ENCODE data around the gene CGB8. TPM values are rescaled to one million over a fixed set of nuclear protein-coding genes. Genes with fewer than 3 reads are reported as not detected.

CGB8 gene
- total RNA-seq, 2 experiments from 2014 or later = not detected

DNA sequence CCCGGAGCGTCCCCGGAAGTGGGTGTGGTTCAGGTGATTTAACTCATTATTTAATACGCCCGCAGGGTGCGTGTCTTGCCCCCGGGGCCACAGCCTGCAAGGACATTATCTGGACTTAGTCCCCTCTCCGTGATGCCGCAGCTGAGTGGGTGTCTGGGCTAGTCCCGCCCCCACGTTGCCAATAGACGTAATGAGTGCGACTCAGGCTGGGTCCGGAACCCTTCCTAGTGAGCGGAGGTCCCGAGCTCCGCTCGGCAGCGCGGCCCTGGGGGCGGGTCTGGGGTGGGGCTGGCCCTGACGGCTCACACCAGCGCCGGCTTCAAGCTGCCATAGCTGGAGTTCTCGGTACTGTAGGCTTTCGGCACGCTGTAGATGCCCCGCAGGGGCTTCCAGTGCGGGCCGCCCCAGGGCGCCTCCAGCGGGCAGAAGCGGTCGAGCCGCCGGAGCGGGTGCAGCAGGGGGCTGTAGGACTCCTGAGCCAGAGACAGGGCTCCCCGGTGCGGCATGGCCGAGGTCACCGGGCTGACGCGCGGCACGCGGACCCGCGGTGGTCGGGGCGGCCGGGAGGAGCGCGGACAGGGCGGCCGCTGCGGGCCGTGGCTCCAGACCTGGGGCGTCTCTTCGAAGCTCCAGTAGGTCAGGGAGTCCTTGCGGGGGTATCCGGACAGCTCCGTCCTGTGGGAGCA, 31.1 kb downstream of the CGB8 start:
- ATAC-seq (ENCODE audit: low read depth) = peak; percentile 85

DNA sequence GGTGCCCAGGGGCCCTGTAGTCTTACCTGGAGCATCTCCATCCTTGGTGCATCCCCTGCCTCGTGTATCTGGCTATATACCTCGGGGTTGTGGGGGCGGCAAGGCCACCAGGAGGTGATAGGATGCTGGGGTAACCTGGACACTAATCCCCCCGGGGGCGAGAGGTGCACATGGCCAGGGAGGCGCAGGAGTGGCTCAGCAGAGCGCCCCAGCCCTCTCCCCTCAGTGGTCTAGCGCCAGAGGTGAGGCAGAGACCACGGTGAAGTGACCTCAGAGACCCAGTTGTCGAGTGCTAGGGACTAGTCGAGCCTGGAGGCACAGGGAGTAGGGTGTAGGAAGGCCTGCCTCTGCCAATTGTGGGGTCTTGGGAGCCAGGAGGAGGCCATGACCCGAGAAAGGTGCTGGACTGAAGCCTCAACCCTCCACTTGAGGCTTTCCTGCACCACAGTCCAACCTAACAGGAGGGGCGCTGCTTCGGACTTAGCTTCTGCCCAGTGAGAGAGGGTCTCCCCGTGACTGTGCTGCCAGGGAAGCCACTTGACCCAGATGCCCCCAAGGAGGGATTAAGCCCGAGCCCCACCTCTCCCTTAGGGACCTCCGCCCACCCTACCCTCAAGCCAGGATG, 31.8 kb downstream of the CGB8 start, which contains the start of gene LHB:
TSS of gene LHB (minus strand) at position 51 of the 625 bp plus-strand sequence. CDS start at position 41, 10 bp downstream.
- no peak for DNase-seq
- Mint-ChIP-seq H3K27me3 (peaks cover 22% of the 10 kb centered on the region), H3K4me3 (peak within 1 kb of the TSS; percentile 81), H3K9me3 (no peaks in the 10 kb centered on the region), H3K36me3 (no peaks in the 10 kb centered on the region), H3K4me1 (peaks cover 22% of the 10 kb centered on the region), H3K27ac (no peak within 1 kb of the TSS)
- POLR2A ChIA-PET = interaction anchor here (0.6 to 1.3 kb wide), 4 partner anchors 24 to 223 kb away, joined by 3 to 5 read pairs (median 3); partner anchors contain the start of genes GYS1 and RUVBL2
- ATAC-seq (ENCODE audit: low read depth) = no peak

More for the DNA sequence above, 31.1 kb downstream of the CGB8 start:
- no peak overlapping the region for H3K27ac Mint-ChIP-seq
- DNase-seq = peak; percentile 78
- H3K36me3 Mint-ChIP-seq = no peaks in the 10 kb centered on the region
- peak overlapping the region; percentile 81 for H3K4me3 Mint-ChIP-seq
- POLR2A ChIA-PET = interaction anchor here (0.6 to 1.3 kb wide), 6 partner anchors 24 to 317 kb away, joined by 3 to 5 read pairs (median 3); partner anchors contain the start of genes CD37, GYS1 and RUVBL2
- no peaks in the 10 kb centered on the region for H3K9me3 Mint-ChIP-seq
- peaks cover 22% of the 10 kb centered on the region for H3K27me3 Mint-ChIP-seq
- H3K4me1 Mint-ChIP-seq = peaks cover 22% of the 10 kb centered on the region

DNA sequence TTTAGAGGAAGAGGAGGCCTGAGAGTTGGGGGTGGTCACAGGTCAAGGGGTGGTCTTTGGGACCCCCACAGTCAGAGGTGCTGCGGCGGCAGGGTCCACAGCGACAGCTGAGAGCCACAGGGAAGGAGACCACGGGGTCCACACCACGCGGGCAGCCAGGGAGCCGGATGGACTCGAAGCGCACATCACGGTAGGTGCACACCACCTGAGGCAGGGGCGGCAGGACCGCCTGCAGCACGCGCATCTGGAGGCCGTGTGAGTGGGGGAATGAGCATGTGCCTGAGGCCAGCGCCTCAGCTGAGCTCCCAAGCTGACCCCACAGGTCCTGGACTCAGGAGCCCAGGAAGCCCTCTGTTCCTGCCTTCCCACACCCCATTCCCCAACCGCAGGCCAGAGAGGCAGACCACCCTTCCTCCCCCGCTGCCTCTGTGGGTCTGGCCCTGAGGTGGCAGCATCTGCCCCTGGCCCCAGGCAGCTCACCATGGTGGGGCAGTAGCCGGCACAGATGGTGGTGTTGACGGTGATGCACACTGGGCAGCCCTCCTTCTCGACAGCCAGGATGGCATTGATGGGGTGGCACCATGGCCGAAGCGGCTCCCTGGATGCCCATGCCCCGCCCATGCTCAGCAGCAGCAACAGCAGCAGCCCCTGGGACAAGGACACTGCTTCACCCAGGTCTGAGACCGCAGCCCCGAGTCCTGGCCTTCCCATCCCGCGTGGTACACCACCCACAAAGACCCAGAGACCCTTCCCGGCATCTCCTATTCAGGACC, 32.7 kb downstream of the CGB8 start:
- no peak for DNase-seq
- ATAC-seq (ENCODE audit: low read depth) = no peak
- no peaks in the 10 kb centered on the region for H3K9me3 Mint-ChIP-seq
- POLR2A ChIA-PET = no interaction called here
- peaks cover 18% of the 10 kb centered on the region for H3K4me1 Mint-ChIP-seq
- peaks cover 22% of the 10 kb centered on the region for H3K27me3 Mint-ChIP-seq
- no peaks in the 10 kb centered on the region for H3K36me3 Mint-ChIP-seq
- H3K27ac Mint-ChIP-seq = no peak overlapping the region
- H3K4me3 Mint-ChIP-seq = no peak overlapping the region

DNA sequence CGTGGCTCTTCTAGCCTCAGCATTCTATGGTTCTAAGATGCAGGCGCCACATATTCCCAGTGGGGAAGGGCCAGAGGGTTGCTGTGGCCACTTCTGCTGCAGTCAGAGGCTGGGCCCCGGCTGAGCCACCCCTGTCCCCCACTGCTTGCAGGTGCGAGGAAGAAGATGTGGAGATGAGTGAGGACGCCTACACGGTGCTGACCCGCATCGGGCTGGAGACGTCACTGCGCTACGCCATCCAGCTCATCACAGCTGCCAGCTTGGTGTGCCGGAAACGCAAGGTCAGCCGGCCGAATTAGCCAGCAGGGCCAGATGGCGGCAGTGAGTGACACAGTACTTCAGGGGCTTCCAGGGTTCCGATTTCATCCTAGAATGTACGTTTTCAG, 34.0 kb downstream of the CGB8 start:
- DNase-seq = no peak
- ATAC-seq (ENCODE audit: low read depth) = no peak
- Mint-ChIP-seq H3K36me3 (peaks cover 3% of the 10 kb centered on the region), H3K27ac (no peak overlapping the region), H3K27me3 (peaks cover 10% of the 10 kb centered on the region), H3K4me1 (peaks cover 14% of the 10 kb centered on the region), H3K9me3 (no peaks in the 10 kb centered on the region), H3K4me3 (no peak overlapping the region)
- POLR2A ChIA-PET = no interaction called here

DNA sequence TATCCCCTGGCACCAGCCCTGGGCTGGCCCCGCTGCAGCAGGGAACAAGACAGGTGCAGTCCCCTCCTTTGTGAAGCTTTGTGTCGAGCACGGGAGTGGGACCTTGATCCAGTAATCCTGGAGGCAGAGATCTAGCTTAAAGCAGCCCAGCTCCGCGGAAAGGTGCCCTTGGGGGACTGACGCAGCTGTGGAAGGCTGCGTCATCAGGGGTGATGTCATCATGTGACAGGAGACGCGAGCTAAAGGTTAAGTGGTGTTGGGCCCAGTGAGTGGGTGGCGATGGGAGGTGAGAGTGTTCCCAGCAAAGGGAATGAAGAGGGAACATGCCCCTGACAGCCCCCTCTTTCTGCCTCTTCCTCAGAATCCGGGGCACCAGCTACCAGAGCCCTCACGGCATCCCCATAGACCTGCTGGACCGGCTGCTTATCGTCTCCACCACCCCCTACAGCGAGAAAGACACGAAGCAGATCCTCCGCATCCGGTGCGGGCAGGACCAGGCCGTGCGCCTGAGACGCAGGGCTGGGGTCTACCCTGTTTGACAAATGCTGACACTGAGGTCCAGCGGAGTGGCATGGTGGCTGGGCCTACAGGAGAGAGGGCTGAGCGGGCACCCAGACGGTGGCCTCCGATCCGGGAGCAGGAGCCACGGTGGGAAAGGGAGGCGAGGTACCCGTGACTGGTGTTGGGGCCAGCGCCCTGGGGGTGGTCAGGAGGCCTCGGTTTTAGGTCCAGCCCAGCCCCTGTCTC, 34.6 kb downstream of the CGB8 start:
- Mint-ChIP-seq H3K4me3 (no peak overlapping the region), H3K9me3 (no peaks in the 10 kb centered on the region), H3K27me3 (peaks cover 5% of the 10 kb centered on the region), H3K36me3 (peaks cover 3% of the 10 kb centered on the region), H3K27ac (no peak overlapping the region), H3K4me1 (peaks cover 13% of the 10 kb centered on the region)
- ATAC-seq (ENCODE audit: low read depth) (no peak), DNase-seq (no peak)
- POLR2A ChIA-PET = interaction anchor here (0.5 kb wide), 1 partner anchor 436 kb away, joined by 3 read pairs; no protein-coding TSS in a partner anchor

DNA sequence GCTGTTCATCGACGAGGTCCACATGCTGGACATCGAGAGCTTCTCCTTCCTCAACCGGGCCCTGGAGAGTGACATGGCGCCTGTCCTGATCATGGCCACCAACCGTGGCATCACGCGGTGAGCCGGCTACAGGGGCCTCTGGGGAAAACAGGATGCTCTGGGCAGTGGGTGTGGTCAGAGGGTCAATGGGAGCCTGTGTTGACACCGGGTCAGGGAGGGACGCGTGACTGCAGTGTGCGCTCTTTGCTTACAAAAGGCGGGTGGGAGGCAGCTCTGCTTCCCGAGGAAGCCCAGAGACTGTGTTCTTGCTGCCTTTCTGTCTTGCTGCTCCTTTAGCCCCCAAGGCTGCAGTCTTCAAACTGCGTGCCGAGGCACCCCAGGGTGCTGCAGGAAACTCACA, 37.7 kb downstream of the CGB8 start:
- Mint-ChIP-seq H3K27ac (no peak overlapping the region), H3K36me3 (peaks cover 3% of the 10 kb centered on the region), H3K9me3 (no peaks in the 10 kb centered on the region), H3K27me3 (no peaks in the 10 kb centered on the region), H3K4me3 (no peak overlapping the region), H3K4me1 (no peaks in the 10 kb centered on the region)
- no peak for ATAC-seq (ENCODE audit: low read depth)
- POLR2A ChIA-PET = no interaction called here
- no peak for DNase-seq

DNA sequence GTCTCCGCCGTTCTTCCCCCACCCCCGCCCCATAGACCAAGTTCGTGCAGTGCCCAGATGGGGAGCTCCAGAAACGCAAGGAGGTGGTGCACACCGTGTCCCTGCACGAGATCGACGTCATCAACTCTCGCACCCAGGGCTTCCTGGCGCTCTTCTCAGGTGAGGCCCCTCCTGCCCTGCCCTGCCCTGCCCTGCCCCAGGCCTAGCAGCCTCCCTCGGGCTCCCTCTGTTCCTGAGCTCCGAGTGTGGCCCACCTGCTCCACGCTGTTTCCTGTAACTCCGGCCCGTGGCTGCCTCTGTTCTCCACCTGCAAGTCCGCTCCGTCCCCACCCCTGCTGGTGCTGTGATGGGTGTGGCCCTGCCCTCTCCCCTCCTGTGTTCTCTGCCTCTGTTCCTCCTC, 38.5 kb downstream of the CGB8 start:
- no peaks in the 10 kb centered on the region for H3K4me1 Mint-ChIP-seq
- no peak overlapping the region for H3K27ac Mint-ChIP-seq
- POLR2A ChIA-PET = interaction anchor here (0.6 kb wide), 1 partner anchor 806 kb away, joined by 3 read pairs; no protein-coding TSS in a partner anchor
- no peaks in the 10 kb centered on the region for H3K27me3 Mint-ChIP-seq
- H3K36me3 Mint-ChIP-seq = peaks cover 3% of the 10 kb centered on the region
- H3K9me3 Mint-ChIP-seq = no peaks in the 10 kb centered on the region
- no peak overlapping the region for H3K4me3 Mint-ChIP-seq
- DNase-seq (no peak), ATAC-seq (ENCODE audit: low read depth) (no peak)

DNA sequence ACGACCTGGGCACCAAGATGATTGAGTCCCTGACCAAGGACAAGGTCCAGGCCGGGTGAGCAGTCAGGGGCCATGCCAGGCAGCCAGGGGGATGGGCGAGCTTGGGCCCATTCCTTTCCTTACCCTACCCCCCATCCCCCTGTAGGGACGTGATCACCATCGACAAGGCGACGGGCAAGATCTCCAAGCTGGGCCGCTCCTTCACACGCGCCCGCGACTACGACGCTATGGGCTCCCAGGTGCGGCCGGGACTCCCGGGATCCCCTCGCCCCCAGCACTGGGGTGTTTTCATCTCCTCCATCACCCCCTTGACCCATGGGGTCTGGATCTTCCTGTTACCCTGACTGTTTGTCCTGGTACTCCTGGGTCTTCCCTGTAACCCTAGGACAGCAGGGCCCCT, 39.1 kb downstream of the CGB8 start:
- Mint-ChIP-seq H3K27me3 (no peaks in the 10 kb centered on the region), H3K36me3 (peaks cover 4% of the 10 kb centered on the region), H3K9me3 (no peaks in the 10 kb centered on the region), H3K4me1 (no peaks in the 10 kb centered on the region), H3K4me3 (no peak overlapping the region), H3K27ac (no peak overlapping the region)
- ATAC-seq (ENCODE audit: low read depth) (no peak), DNase-seq (no peak)
- POLR2A ChIA-PET = no interaction called here

DNA sequence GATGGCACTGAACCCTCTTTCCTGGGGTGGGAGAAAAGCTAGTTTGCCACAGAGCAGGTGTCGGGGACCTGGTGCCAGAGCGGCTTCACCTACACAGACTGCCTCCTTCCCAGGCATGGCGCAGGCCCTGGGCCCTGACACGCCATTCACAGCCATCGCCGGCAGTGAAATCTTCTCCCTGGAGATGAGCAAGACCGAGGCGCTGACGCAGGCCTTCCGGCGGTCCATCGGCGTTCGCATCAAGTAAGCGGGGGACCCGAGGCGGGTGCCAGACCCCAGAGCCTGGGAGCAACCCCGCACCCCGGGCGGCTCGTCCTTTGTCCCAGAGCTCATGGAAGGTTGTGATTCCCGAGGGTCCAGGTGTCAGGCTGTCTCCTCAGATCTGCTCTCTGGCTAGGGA, 42.0 kb downstream of the CGB8 start:
- Mint-ChIP-seq H3K27ac (no peak overlapping the region), H3K9me3 (no peaks in the 10 kb centered on the region), H3K4me3 (no peak overlapping the region), H3K27me3 (no peaks in the 10 kb centered on the region), H3K4me1 (no peaks in the 10 kb centered on the region), H3K36me3 (peaks cover 4% of the 10 kb centered on the region)
- ATAC-seq (ENCODE audit: low read depth) (no peak), DNase-seq (no peak)
- POLR2A ChIA-PET = interaction anchor here (1.1 kb wide), 1 partner anchor 13 kb away, joined by 7 read pairs; the partner anchor contains the start of gene RUVBL2

DNA sequence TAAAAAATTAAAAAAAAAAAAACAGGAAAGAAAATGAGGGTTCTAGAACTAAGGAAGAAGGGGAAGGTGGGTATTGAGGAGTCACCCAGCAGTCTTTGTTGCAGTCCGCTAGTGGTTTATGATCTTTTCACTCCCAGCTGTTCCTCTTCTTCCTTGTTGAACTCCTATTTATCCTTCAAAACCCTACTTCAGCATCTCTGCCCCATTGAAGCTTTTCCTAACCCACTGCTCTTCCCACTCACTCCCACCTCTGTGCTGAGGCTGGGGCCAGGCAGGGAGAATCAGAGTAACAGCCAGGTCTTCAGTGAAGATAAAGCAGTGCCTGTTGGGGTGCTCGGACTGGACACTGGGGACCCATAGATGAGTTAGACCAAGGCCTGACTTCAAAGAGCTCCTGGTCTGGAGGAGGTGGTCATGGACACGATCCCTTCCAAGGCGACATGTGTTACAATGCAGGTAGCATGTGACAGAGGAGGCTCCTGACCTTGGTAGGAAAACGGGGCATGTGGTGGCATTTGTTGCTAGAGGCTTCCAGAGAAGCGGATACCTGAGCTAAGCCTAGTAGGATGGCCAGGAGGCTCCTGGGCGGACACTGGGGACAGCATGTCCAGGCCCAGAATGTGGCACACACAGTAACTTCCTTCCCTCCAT, 43.8 kb downstream of the CGB8 start:
- H3K4me3 Mint-ChIP-seq = no peak overlapping the region
- no peak for DNase-seq
- ATAC-seq (ENCODE audit: low read depth) = no peak
- no peaks in the 10 kb centered on the region for H3K9me3 Mint-ChIP-seq
- POLR2A ChIA-PET = interaction anchor here (0.8 to 1.5 kb wide), 2 partner anchors 11 to 83 kb away, joined by 3 to 5 read pairs; partner anchors contain the start of gene RUVBL2
- no peaks in the 10 kb centered on the region for H3K27me3 Mint-ChIP-seq
- peaks cover 1% of the 10 kb centered on the region for H3K36me3 Mint-ChIP-seq
- H3K4me1 Mint-ChIP-seq = no peaks in the 10 kb centered on the region
- H3K27ac Mint-ChIP-seq = no peak overlapping the region

DNA sequence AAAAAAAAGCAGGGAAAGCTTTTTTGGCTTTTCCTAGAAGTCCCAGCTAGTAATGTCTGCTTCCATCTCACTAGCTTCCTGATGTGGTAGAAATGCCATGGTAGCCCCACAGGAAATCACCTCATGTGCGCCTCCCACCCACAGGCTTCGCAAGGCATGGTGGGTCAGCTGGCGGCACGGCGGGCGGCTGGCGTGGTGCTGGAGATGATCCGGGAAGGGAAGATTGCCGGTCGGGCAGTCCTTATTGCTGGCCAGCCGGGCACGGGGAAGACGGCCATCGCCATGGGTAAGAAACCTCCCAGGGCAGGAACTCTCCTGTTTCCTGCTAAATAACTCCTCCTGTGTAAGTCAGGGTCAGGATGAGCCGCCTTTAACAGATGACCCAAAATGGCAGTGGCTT, 44.8 kb downstream of the CGB8 start:
- ATAC-seq (ENCODE audit: low read depth) = no peak
- no peak for DNase-seq
- no peaks in the 10 kb centered on the region for H3K9me3 Mint-ChIP-seq
- H3K27me3 Mint-ChIP-seq = no peaks in the 10 kb centered on the region
- peaks cover 1% of the 10 kb centered on the region for H3K36me3 Mint-ChIP-seq
- POLR2A ChIA-PET = interaction anchor here (0.6 to 1.5 kb wide), 2 partner anchors 10 to 403 kb away, joined by 3 to 5 read pairs; partner anchors contain the start of gene RUVBL2
- no peak overlapping the region for H3K4me3 Mint-ChIP-seq
- peaks cover 7% of the 10 kb centered on the region for H3K4me1 Mint-ChIP-seq
- no peak overlapping the region for H3K27ac Mint-ChIP-seq

DNA sequence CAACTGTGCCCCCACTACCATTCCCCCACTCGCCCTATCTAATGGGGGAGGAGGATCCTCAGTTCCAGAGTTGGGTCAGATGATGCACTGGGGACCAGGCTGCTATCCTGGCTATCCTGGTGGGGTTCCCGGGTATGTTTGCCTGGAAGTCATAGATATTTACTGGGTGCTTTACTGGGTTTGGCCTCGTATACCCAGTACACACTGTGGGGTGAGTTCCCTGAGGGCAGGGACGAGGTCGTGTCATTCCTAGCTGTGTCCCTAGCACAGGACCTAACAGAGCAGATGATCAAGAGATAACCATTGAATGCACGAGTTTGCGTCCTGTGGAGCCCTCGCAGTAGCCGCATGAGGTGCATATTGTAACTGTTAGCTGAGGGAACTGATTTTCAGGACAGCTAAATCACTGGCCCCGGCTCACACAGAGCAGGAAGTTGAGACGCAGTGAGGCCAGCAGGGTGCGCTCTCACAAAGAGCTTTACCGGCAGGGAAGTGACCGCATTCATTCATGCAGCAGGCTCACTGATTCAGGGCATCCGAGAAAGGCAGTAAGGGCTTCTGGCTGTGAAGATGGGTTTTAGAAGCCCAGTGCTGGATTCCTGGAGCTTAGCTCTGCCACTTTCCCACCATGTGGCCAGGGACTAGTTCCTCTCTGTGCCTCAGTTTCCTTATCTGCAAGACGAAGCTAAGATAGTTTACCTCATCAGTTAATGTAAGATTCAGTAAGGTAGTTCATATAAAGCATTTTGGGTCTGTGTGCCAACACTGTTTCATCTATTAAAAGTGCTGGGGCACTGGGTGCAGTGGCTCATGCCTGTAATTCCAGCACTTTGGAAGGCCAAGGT, 49.2 kb downstream of the CGB8 start:
- Mint-ChIP-seq H3K27ac (no peak overlapping the region), H3K9me3 (no peaks in the 10 kb centered on the region), H3K4me1 (peaks cover 19% of the 10 kb centered on the region), H3K4me3 (no peak overlapping the region), H3K27me3 (no peaks in the 10 kb centered on the region), H3K36me3 (no peaks in the 10 kb centered on the region)
- peak; percentile 71 for DNase-seq
- POLR2A ChIA-PET = no interaction called here
- peak; percentile 83 for ATAC-seq (ENCODE audit: low read depth)
